ENCODE data around the gene ATXN10.

DNA sequence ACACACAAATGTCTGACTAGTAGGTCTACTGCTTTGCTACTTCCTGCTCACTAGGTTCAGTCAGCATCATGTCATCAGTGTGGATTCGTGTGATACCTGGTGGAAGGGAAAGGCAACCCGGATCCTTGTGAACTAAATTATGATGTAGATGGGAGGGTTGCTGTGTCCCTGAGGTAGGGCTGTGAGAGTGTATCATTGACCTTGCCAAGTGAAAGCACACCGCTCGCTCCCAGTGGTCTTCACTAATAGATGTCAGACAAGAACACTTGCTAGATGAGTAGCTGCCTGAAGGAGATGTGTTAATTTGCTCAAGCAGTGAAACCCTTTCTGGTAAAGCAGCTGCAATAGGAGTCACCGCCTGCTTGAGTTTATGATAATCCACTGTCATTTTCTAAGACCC is 185.9 kb downstream of the ATXN10 start:
- no peak for TF ChIP-seq POLR2A (IDR thresholded peaks at IDR 0.05)
- TF ChIP-seq, protein P1, sequence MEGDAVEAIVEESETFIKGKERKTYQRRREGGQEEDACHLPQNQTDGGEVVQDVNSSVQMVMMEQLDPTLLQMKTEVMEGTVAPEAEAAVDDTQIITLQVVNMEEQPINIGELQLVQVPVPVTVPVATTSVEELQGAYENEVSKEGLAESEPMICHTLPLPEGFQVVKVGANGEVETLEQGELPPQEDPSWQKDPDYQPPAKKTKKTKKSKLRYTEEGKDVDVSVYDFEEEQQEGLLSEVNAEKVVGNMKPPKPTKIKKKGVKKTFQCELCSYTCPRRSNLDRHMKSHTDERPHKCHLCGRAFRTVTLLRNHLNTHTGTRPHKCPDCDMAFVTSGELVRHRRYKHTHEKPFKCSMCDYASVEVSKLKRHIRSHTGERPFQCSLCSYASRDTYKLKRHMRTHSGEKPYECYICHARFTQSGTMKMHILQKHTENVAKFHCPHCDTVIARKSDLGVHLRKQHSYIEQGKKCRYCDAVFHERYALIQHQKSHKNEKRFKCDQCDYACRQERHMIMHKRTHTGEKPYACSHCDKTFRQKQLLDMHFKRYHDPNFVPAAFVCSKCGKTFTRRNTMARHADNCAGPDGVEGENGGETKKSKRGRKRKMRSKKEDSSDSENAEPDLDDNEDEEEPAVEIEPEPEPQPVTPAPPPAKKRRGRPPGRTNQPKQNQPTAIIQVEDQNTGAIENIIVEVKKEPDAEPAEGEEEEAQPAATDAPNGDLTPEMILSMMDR (IDR thresholded peaks at IDR 0.05), result no peak

Measured in esophagus squamous epithelium (tissue), 4 donors.